Right lung (tissue), 5 donors: Measurements from ENCODE around the gene DNASE1. TPM values are rescaled to one million over a fixed set of nuclear protein-coding genes. Genes with fewer than 3 reads are reported as not detected.
"Not testable (repeated sequence)": the region's sequence is repeated elsewhere in the genome, so short reads cannot be mapped to it uniquely, and the experiment has no call there.

Source experiments
- DNase-seq, 2 donors: peaks; one replicate each; pipeline ENCODE4 v3.0.0-alpha.2; 2013
- polyA plus RNA-seq, 5 donors: library from polyadenylated mRNA; unstranded; fragments of 120-200 nt; gene quantifications; one replicate each; pipeline versions ENCODE4 v1.2.1 to v1.2.3, GENCODE V29; 2013; ENCODE audit warnings: inconsistent platforms in 1 of 5, low replicate concordance in 1 of 5; ENCODE audit not compliant: insufficient read length in 5 of 5, insufficient read depth in 1 of 5

Gene DNASE1
- polyA plus RNA-seq, 5 donors = 24.8 to 31.7 (median 26.8) TPM

DNA sequence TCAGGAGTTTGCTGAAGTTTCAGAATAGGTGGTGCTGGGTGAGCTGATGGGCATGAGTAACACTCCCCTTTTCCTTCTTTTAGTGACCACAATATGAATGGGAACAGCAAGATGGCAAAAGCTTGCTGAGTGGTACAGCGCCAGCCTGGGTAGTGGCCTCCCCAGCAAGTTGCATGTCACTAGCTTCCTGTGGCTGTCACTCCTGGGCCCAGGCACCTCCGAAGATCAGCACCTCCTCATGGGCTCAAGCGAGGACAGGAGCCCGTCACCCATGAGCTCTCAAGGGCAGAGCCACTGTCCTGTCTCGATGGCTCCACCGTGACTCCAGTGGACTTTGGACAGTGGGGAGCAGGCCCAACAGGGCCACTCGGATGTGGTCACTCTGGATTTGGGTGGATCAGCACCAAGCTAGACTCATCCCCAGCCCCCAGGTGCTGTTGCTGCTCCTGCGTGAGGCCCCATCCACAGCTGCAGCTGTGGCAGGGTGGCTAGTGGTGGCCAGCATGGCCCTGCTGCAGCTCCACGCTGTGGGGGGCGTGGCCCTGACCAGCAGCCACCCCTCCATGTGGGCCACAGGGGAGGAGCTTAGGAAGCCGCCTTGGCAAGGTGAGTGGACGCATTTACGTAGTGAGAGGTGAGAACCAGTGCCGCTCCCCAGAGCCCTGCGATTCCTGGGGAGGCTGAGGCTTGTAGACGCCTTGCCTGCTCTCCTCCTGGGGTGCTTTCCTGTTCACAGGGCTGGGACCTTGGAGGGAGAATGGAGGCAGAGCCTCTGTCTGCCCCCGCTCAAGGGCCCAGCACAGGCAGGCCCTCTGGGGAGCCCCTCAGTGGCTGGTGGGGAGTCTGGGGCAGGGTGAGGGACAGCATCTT lies 13.6 kb upstream of the DNASE1 start:
- no peak for DNase-seq

DNA sequence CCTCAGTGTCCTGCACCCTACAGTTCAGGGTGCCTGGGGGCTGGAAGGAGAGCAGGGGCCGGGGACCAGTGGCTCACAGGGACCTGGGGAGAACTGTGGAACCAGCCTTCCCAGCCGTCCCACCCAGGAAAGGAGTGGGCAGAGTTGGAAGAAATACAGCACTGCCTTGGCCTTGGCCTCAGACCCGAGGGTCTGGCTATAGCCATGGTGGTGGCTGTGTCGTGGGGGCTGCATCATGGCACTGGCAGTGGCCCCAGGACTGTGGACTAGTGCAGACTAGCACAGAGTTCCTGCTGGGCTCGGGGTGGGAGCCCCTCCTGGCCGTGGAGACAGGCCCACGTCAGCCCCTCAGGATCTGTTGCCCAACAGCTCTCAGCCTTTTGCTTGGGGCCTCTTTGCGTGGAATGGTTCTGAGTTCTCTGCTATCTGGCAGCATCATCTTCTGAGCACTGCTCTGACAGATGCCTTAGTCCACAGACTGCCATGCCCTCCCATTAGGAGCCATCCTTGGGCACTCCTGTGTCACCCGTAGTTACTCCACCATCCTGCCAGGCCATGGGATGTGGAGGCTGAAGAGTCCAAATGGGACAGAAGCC lies 12.6 kb upstream of the DNASE1 start:
- no peak for DNase-seq

DNA sequence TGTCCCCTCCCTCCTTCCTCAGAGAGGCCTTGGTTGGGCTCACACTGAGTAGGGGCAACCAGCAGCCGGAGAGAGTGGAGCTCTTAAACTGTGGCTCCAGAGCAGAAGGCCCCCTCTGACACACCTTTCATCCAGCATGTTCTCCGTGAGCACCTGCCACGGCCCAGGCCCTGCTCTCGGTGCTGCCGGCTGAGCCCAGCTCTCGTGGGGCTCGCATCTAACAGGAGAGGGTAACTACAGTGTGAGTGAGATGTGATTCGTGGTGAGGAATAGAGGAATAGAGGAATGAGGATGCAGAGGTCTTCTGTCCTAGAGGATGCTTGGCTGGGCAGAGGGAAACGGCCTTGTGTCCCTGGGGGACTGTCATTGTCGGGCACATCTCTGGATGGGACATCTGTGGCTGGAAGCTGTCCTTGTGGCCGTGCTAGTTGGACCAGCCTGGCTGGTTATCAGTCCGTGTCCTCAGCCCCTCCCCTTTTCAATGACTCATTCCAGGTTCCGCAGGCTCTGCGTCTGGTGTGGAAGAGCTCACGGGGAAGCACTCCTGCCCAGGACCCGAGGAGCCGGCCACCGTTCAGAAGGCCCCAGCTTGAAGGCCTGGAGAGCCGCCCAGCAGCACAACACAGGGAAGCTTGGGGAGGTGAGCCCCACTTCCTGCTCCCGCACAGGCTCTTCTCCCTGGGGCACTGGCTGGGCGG lies 11.9 kb upstream of the DNASE1 start:
- no peak for DNase-seq

DNA sequence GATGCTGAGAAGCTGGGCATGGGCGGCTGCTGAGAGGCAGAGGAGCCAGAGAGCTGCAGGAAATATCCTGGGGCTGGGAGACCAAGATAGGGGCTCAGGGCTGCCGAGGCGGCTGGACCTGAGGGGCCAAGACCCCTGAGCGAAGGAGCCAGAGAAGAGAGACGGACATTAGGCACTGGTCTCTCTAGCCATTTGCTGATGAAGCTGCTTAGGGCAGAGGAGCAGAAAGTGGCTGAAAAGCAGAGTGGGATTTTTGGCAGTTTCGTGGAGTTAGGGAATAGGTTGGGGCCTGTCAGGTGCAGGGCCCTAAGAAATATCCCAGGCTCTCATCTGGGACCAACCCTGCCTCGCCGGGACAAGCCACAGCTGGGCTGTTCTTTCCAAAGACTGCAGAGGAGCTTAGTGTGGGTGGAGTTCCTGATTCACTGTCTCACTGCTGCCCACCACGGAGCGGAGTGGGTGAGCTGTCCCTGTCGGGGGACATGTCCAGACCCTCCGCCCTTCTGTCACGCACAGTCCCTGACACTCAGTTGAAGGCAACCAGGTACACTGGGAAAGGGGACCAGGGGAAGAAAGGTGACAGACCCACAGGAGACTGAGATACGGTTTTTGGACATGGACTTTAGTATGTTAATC lies 11.3 kb upstream of the DNASE1 start:
- DNase-seq = no peak

DNA sequence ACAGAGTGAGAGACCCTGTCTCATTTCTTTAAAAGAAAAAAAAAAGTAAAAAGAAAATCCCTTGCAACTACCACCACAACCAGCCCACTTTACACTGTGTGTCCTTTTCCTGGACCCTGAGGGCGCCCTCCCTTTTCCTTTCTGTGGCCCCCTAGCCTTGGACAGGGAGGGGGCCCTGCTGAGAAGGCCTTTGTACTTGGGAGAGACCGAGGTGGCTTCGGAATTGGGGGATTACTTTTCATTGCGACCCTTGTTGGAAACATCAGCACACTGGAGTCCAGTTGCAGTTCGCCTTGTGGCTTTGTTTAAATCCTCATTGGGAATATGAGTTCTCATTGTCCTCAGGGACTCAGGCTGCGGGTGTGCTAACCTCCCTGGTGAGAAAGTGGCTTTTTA lies 9.4 kb upstream of the DNASE1 start:
- DNase-seq = no peak

DNA sequence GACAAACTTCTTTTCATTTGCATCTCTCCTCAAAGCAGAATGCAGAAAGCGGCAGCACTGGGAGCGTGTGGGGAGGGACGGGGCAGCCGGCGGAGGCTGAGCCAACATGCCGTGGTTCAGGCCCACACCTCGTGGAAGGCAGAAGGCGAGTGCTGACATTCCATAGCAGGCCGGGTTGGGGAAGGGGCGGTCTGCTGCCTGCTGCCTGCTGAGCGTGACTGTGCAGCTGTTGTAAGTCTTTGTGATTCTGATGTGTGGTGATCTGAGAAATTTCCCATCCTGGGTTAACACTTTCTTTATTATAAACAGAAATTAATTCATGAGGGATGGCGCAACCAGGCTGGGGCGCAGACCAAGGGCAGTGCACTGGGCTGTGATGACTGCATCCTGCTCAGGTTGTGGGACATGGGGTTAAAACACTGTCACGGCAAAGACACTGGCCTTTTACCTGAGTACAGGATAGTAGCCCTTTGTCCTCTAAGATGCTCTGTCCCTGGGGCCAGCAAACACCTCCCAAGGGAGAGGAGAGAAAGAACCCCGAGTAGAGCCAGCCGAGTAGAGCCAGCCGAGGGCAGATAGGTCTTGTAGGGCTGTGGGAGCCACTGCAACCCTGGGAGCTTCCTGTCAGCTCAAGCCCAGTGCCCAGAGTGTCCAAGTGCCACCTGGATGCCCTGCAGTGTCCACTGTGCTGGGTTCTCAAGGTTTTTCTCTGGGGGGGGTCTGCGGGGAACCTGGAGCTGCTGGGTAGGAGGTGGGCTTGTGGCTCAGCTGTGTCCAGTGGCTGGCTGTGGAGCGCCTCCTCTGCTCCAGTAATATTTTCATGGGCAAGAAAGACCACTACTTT lies 8.8 kb upstream of the DNASE1 start:
- peak; percentile 47 to 52 for DNase-seq

DNA sequence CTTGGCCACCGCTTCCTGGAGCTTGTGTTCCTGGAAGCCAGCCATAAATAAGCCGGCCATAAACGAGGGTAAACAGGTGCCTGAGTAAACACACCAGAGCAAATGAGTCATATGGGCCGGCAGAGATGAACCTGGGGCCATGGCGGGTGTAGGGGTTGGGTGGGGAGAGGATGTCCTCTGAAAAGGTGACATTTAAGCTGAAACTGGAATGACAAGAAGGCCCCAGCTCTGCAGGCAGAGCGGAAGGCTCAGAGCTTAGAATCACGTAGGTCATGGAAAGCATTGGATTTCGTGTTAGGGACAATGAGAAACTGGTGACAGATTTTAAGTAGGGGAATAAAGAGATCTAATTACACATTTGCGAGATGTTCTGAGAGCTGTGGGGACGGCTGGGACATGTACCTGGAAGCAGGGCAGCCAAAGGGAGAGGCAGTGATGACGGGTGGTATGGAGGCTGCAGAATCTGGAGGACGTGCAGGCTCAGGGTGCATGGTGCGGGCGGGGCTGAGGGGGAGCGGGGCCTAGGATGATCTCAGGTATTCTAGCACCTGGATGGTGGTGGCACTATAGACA lies 8.1 kb upstream of the DNASE1 start:
- DNase-seq = no peak

DNA sequence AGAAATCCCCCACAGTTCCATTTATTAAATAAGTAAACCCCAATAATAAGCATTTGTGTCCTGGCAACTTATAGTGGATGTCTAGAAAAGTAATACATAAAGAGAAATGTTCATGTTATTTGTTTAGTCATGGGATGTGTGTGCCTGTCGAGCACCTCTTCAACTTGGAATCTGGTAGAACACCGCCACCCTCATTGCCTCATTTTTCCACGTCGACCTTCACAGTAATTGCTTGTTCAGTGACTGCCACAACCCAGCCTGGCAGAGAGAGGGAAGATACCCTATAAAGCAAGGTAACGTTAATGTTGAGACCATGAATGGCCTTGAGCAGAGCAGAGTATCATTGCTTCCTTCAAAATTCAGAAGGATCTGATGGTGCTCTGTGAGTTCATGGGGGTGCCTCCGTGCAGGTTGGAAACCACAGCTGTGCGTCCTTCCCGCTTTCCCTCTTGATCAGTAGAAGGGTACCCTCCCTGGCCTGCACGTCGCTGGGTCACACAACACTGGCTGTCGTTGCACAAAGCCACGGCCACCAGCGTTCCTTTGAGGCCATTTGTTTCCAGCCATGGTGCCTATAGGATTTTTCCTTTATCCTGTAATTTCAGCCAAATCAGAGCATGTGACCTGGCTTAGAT lies 3.7 kb upstream of the DNASE1 start:
- no peak for DNase-seq

DNA sequence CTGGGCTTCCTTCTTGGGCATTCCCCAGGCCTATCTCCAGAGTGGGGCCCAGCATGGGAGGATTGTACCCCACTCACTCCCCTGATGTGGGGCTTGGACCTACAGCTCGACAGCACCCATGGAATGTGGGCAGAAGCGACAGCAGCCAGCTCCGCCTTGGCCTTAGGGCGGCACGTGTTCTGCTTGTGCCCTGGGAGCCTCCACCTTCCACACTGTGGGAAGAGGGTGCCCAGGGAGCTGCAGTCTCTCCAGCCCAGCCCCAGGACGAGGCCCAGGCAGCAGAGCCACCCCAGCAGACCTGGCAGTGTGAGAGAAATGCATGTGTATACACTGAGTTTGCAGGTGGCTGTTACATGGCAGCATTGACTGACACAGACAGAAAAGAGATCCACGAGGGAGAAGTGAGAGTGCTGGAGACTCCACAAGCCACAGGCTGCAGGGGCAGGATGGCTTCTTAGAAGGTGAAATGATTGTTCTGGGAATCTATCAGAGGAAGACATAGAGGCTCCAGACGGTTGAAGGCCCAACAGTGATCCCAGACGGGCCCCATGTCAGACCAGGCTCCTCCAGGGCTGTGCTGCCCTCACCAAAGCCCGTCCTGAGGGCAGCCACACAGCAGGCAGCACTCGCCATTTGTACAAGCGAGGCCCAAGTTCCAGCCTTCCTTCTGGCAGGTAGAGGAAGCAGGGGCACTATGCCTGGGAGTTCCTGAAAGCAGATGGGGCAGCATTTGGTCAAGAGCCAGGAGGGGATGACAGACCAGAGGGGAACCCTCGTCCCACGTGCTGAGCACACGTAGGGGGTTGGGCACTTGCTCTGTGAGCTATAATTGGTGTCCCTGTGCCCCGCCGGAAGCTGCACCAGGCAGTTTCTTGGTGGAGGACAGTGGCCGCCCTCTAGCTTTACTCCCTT lies 2.8 kb upstream of the DNASE1 start:
- DNase-seq = no peak

DNA sequence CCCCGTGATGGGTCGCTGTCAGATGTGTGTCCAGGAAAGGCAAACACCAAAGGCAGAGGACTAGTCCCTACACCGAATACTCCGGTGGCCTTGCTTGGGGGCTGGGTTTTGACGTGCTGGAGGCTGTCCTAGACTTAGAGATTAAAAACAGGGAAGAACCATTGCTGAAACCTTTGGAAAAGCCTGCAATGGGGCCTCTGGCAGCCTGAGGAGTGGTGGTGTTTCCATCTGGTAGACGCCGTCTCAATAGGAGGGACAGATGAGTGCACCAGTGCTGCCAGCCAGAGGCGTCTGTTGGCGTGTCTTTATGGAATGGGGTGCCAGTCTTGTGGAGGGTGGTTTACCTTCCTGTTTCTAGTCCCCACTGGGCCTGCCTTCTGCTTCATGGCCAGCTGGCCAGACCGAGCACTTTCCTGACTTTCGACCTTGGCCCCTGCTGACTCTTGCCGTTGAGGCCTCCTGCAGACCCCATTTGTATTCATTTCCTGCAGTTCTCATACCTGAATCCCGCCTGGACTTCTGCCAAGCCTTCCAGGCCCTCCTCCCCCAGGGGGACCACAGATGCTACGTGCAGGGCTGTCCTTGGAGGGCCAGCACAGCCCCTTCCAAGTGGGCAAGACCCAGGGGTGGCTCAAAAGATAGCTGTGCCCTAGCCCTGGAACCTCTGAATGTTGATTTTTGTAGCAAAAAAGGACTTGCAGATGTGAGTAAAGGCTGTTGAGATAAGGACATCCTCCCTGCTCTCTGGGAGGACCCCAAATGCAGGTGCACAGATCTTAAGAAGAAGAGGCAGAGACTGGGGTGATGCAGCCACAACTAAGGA lies 1.9 kb upstream of the DNASE1 start:
- DNase-seq = no peak

DNA sequence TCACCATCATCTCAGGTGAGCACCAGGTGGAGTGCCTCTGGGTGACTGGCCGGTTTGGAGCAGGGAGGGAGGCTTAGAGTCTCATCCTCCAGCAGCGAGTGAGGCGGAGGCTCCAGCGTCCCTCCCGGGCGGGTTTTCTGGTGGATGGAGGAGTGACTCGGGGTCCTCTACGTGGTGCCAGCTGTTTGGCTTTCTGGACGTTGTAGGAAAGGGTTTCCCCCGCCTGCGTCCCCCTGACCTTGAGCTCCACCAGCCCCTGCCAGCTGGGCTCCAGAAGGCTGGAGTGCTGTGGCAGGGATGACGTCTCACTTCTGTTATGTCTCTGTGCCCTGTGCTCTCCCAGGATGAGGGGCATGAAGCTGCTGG lies 522 bp downstream of the DNASE1 start:
- DNase-seq = no peak

DNA sequence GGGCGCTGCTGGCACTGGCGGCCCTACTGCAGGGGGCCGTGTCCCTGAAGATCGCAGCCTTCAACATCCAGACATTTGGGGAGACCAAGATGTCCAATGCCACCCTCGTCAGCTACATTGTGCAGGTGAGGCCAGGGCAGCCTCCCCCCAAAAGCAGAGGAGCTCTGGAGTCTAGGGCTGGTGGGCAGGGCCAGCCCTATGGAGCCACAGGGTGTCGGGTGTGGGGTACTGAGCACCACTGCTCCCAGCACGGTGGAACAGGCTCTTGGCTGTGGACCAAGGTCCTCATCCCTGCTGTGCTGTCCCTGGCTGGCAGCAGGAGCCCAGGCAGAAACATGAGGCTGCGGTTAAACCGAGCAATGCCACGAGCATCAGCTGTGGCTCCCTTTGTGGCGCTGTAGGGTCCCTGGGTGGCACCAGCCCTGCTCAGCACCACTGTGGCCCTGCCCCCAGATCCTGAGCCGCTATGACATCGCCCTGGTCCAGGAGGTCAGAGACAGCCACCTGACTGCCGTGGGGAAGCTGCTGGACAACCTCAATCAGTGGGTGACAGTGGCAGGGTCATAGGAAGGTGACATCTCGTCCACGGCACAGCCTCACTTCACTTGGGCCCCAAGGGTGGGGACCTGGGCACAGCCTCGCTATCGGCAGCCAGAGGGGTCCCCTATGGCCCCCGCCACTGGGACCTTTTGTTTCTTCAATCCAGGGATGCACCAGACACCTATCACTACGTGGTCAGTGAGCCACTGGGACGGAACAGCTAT lies 1.1 kb downstream of the DNASE1 start:
- DNase-seq = no peak

DNA sequence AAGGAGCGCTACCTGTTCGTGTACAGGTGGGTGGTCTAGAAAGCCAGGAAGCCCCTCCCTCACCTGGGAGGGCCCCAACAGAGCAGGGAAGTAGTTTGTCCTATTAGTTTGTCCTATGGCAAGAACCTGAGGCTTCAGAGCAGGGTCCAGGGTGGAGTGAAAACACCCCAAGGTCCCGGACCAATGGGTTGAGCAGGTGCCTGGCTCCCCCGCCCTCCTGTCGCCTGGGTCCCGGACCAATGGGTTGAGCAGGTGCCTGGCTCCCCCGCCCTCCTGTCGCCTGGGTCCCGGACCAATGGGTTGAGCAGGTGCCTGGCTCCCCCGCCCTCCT lies 1.6 kb downstream of the DNASE1 start:
- not testable (repeated sequence) for DNase-seq

DNA sequence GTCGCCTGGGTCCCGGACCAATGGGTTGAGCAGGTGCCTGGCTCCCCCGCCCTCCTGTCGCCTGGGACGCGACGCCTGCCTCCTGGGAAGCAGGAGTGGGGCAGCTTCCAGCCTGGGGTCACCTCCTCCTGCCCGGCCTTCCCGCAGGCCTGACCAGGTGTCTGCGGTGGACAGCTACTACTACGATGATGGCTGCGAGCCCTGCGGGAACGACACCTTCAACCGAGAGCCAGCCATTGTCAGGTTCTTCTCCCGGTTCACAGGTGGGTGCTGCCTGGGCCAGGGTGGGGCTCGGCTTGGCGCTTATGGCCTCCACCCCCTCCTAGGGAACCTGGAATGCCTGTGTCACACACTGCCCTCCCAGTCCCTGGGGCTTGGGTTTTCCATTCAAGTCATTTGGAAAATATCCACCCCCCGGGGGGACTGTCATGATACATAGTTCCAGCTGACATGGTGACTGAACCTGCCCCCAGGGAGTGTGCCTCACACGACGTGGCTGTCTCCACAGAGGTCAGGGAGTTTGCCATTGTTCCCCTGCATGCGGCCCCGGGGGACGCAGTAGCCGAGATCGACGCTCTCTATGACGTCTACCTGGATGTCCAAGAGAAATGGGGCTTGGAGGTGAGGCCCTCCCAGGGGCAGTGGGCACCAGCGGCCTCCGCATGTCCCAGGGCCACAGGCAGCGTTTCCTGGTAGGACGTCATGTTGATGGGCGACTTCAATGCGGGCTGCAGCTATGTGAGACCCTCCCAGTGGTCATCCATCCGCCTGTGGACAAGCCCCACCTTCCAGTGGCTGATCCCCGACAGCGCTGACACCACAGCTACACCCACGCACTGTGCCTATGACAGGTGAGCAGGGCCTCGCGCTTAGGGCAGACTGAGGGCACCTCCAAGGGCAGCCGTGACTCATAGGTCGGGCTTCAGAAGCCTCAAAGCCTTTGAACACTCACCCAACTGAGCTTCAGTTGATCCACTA lies 2.3 kb downstream of the DNASE1 start:
- no peak for DNase-seq

DNA sequence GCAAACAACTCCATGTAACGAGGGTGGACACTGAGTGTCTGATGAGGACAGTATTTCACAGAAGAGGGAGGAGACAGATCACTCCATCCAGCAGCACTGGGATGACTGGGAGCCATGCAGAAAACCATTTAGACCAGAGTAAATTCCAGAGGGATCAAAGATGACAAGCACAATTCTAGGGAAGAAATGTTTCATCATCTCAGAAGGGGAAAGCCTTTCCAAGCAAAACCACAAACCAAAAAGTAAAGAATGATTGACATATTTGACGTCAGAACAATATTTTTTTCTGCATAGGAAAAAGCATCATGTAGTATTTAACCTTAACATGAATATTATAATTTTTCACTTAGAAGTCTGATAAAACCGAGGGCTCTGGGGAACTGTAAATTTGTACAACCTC lies 4.8 kb downstream of the DNASE1 start:
- DNase-seq = no peak

DNA sequence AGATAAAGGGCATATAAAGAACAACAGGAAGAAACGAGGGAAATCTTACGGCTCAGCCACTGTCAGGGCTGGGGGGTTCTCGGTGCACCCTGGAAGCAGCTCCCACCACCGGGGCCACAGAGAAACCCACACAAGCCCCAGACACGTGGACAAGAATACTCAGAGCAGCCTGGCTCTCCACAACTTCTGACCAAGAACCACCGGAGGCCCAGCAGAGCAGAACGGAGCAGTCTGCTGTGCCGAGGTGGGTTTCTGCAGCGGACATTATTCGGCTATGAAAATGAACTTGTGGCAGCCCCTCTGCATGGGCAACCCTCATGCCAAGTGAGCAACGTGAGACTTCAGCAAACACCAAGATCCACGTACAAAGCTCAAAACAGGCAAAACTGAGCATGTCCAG lies 6.8 kb downstream of the DNASE1 start:
- no peak for DNase-seq

DNA sequence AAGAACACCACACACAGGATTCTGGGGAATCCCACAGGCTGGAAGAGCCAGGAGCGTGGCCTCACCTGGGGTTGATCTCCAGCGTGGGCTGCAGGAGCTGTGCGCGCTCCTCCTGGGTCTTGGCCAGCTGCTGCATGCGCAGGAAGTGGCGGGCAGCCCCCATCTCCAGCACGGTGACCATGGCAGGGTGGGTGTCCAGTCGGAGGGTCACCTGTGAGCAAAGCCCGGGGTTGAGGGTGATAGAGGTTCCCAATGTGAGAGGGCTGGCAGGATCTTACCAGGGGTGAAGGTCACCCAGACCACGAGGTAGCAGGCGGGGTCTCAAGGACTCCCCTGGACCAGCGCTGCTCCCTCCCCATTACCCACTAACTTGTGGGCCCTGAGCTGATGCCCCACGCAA lies 7.4 kb downstream of the DNASE1 start:
- DNase-seq = no peak
